Cardiac fibroblast (primary cell): ENCODE data around the gene LMLN.
"Not testable (repeated sequence)": the region's sequence is repeated elsewhere in the genome, so short reads cannot be mapped to it uniquely, and the experiment has no call there.

Source experiments
- DNase-seq, 2 donors: peaks; one replicate each; pipeline versions ENCODE4 v3.0.0 to v3.0.0-alpha.2; 2010; ENCODE audit warnings: low read depth in 2 of 2
- H3K4me3 ChIP-seq, 2 donors: replicated peaks in 1 of 2; 1 replicate in 1 of 2; 2 replicates in 1 of 2; pipeline ENCODE4 v1.5.1; 2011; ENCODE audit warnings: low read depth in 2 of 2, low read length in 2 of 2, mild to moderate bottlenecking in 2 of 2, moderate library complexity in 1 of 2
- CTCF ChIP-seq: IDR thresholded peaks from one replicate; pipeline ENCODE4 v1.5.1; 2011; ENCODE audit warnings: low read depth, mild to moderate bottlenecking, low read length, inconsistent platforms

The LMLN gene

GRCh38 chr3:197958346-197958745 is 1.7 kb upstream of the LMLN start:
- DNase-seq, result no peak
- no peak for TF ChIP-seq CTCF
- no peak overlapping the region for H3K4me3 ChIP-seq

DNA sequence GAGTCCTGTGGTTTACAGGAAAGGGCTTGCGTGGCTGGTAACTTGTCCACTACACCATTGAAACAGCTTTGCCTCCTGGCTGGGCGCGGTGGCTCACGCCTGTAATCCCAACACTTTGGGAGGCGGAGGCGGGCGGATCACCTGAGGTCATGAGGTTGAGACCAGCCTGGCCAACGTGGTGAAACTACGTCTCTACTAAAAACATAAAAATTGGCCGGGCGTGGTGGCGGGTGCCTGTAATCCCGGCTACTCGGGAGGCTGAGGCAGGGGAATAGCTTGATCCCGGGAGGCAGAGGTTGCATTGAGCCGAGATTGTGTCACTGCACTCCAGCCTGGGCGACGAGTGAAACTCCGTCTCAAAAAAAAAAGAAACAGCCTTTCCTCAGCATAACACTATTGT is 1.2 kb upstream of the LMLN start:
- H3K4me3 ChIP-seq, result peak overlapping the region in 1 of 2 donors; percentile 82
- not testable (repeated sequence) for DNase-seq

DNA sequence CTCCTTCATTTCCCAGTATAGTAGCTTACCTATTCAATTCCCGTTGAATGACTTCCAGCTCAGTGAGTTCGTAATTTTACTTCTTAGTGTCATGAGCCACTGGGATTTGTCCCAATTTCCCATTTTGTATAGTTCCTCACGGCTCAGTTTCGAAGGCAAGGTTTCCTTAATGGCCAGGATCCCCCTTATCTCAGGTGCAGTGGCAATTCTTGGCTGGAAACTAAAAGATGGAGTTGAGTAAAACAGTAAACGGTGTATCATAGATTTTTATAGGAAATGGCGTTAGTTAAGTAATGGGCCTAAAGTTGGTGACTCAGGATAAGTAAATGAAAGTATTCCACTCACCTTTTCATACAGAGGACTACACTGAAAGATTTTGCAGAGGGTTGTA is 522 bp upstream of the LMLN start:
- H3K4me3 ChIP-seq, result peak overlapping the region; percentile 35 to 82
- no peak for TF ChIP-seq CTCF
- no peak for DNase-seq

DNA sequence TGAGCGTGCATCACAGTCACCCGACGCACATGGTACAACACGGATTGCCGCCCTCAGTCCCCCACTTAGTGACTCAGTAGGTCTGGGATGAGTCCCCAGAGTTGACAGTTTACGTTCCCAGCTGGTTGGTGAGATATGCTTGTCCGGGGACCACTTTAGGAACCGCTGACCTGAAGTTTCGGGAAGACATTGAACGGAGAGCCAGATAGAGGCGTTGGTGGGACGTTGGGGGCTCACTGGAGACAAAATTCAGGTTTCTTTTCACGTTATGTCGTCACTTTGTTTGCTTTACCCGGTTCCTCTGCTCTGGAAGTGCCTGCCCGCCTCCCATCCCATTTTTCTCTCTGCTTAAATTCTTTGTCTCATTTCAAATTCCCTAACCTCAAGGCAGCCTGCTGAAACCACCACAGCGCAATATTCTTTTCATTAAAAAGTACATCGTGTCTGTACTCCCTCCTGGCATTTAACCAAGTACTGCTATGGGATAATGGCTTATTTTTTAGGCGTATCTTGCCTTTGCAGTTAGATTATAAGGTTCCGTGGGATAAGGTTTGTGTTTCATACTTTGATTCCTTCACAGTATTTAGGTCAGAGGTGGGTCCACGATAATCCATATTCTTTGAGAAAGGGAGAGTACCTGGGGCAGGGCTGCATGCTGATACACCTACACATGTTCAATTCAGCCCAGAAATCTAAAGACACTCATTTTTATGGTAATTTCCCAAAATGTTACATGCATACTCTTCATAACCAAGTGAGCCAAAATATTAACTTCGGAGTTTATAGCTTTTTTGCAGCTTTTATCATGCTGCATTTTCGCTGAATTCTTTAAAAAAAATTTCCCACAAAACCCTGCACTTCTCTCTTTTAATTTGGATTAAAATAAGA is 921 bp downstream of the LMLN start:
- peak; percentile 23 to 66 for DNase-seq
- no peak for TF ChIP-seq CTCF
- H3K4me3 ChIP-seq, result peak overlapping the region; percentile 82 to 95

GRCh38 chr3:197961582-197961945 is 1.5 kb downstream of the LMLN start:
- H3K4me3 ChIP-seq, result no peak overlapping the region
- no peak for TF ChIP-seq CTCF
- no peak for DNase-seq

- H3K4me3 ChIP-seq, result no peak overlapping the region
- no peak for DNase-seq
- TF ChIP-seq CTCF, result no peak
These were observed 3.1 kb downstream of the LMLN start for GRCh38 chr3:197963019-197963637.

DNA sequence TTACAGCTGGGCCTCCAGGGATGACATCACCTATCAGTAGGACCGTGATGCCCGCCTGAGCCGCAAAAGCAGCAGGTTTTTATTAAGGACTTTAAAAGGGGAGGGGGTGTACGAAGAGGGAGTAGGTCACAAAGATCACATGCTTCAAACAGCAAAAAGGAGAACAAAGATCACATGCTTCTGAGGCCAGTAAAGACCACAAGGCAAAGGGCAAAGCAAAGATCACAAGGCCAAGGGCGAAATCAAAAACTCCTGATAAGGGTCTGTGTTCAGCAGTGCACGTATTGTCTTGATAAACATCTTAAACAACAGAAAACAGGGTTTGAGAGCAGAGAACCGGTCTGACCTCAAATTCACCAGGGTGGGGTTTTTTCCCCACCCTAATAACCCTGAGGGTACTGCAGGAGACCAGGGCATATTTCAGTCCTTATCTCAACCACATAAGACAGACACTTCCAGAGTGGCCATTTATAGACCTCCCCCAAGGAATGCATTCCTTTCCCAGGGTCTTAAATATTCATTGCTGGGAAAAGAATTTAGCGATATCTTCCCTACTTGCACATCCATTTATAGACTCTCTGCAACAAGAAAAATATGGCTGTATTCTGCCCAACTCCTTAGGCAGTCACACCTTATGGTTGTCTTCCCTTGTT is 7.4 kb downstream of the LMLN start:
- not testable (repeated sequence) for H3K4me3 ChIP-seq, DNase-seq
